Measurements from ENCODE around the gene SAP25.

The SAP25 gene

DNA sequence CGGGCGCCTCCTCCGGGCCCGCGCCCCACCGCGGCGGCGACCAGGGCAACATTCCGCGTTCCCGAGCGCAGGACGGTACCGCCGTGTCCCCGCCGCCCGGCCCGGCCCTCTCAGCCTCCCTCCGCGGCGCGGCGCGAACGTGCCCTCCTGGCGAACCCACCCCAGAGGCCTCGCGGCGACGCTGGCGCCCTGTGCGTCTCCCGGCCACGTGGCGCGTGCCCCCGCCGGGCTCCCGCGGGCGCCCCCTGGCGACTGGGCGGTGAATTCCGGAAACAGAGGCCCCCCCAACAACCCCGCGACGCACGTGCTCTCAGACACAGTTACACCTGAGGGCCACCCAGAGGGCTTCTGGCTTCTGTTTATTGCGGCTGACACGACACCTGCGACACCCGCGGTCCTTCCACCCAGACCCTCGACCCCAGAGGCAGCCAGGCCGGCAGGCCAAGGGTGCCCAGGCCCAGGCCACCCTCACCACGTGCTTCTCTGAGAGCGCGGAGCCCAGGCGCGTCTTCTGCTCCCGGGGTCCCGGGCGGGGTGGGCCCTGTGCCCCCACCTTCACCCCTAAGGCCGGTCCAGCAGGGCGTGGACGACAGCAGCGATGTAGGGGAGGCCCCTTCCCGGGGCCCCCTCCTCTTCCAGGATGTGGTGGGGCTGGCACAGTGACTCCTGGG is at the start of gene SAP25:
TSS of gene SAP25 (minus strand) at position 210 of the 671 bp plus-strand sequence. CDS start at position 52, 158 bp downstream.
- Histone ChIP-seq H3K4me1 (peaks cover 41% of the 10 kb centered on the region), H3K4me3 (no peak within 1 kb of the TSS), H3K9me3 (no peaks in the 10 kb centered on the region), H3K36me3 (peaks cover 71% of the 10 kb centered on the region), H3K27ac (no peak within 1 kb of the TSS), H3K27me3 (peaks cover 25% of the 10 kb centered on the region), H3K4me2 (peak within 1 kb of the TSS; percentile 49), H3K9ac (no peak within 1 kb of the TSS), H4K20me1 (peaks cover 75% of the 10 kb centered on the region)
- no peak for TF ChIP-seq Cebpa-rat (IDR thresholded peaks at IDR 0.05)

DNA sequence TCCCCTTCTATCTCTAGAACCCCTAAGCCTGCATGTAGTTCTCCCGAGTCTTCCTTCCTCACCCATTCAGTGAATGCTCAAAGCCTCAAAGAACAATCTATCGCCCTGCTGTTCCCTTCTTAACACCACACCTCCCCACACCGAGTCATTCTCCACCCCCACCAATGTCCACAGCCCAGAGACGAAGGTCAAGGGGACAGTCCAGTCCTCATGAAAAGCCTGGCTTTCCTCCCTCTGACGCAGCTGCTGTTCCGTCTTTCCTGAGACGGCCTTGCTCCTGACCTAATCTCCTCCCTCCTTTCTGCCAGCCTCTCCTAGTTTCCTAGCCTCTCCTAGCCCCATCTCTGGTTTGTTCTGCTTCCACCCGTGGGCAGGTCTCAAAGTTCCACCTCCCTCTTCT is 47.9 kb upstream of the SAP25 start:
- Histone ChIP-seq H3K9me3 (no peaks in the 10 kb centered on the region), H3K36me3 (peaks cover 32% of the 10 kb centered on the region), H3K4me2 (no peak overlapping the region), H3K4me3 (no peak overlapping the region), H4K20me1 (no peaks in the 10 kb centered on the region), H3K27me3 (no peaks in the 10 kb centered on the region), H3K9ac (0 out of 2 replicates have a peak overlapping the region, but pooled peaks have one; percentile 0), H3K27ac (no peak overlapping the region), H3K4me1 (peaks cover 5% of the 10 kb centered on the region; the same call in 1 of the 2 replicates)
- no peak for TF ChIP-seq Cebpa-rat (IDR thresholded peaks at IDR 0.05)

DNA sequence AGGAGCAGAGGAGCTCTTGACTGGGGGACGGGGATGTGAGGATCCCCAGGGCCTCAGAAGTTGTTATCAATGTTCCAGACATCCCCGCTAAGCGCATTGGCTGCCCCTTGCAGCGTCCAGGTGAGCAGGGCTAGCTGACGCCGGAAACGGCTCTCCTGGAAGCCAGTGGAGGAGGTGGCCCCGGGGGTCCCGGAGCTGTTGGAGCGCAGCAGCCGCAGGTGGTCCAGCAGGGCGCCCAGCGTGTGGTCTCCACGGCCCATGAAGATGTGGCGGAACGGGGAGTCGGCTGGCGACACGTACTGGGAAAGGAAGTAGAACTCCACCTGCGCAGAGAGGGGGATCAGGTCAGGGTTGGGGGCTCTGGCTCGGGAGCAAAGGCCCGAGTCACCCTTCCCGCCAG is 47.1 kb upstream of the SAP25 start:
- no peak overlapping the region for H3K4me3 ChIP-seq
- H3K9me3 ChIP-seq = no peaks in the 10 kb centered on the region
- H3K4me2 ChIP-seq = no peak overlapping the region

DNA sequence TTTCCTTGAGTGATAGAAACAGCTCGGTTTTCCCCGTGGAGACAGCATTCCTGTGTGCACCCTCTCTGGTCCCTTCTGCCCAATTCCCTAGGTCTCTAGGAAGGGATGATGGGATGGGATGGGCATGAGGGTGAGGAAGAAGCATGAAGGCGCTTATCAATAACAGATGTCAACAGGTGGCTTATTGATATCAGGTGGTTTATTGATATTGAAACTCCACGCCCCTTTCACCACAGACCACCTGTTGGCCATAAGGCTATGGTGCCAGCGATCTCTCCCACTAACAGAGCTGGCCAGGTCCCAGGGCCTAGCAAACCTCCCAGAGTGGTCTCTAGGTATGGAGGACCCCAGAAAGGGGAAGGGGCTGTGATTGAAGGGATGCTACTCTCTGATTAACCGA is 46.5 kb upstream of the SAP25 start:
- Histone ChIP-seq H3K9ac (no peak overlapping the region), H3K4me1 (peaks cover 2% of the 10 kb centered on the region; the same call in 1 of the 2 replicates), H3K27ac (no peak overlapping the region), H3K27me3 (no peaks in the 10 kb centered on the region), H3K4me3 (no peak overlapping the region), H3K36me3 (peaks cover 24% of the 10 kb centered on the region), H4K20me1 (no peaks in the 10 kb centered on the region), H3K9me3 (no peaks in the 10 kb centered on the region), H3K4me2 (no peak overlapping the region)
- TF ChIP-seq Cebpa-rat (IDR thresholded peaks at IDR 0.05) = no peak

More for the DNA sequence above, 47.1 kb upstream of the SAP25 start:
- H3K9ac ChIP-seq = no peak overlapping the region
- H3K27ac ChIP-seq = no peak overlapping the region
- no peaks in the 10 kb centered on the region for H3K4me1 ChIP-seq
- H3K36me3 ChIP-seq = peaks cover 30% of the 10 kb centered on the region
- TF ChIP-seq Cebpa-rat (IDR thresholded peaks at IDR 0.05) = no peak
- H3K27me3 ChIP-seq = no peaks in the 10 kb centered on the region
- H4K20me1 ChIP-seq = no peaks in the 10 kb centered on the region

DNA sequence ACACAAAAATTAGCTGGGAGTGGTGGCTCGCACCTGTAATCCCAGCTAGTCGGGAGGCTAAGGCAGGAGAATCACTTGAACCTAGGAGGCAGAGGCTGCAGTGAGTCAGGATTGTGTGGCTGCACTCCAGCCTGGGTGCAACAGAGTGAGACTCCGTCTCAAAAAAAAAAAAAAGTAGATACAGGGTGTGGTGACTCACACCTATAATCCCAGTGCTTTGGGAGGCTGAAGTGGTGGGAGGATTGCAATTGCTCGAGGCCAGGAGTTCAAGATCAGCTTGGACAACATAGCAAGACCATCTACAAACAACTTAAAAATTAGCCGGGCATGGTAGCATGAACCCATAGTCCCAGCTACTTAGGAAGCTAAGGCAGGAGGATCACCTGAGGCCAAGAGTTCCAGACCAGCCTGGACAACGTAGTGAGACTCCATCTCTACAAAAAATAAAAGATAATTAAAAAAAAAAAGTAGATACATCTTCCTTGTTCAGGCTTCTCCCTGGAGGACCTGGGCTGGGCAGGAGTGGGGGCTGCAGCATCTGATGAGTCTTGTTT is 40.7 kb upstream of the SAP25 start:
- no peak for TF ChIP-seq Cebpa-rat (IDR thresholded peaks at IDR 0.05)
- 0 out of 2 replicates have a peak, but pooled peaks cover 6% of the 10 kb centered on the region for H3K36me3 ChIP-seq
- peak overlapping the region; percentile 83; the same call in 1 of the 2 replicates for H3K9ac ChIP-seq
- no peaks in the 10 kb centered on the region for H4K20me1 ChIP-seq
- H3K27ac ChIP-seq = no peak overlapping the region
- no peaks in the 10 kb centered on the region for H3K27me3 ChIP-seq
- H3K9me3 ChIP-seq = no peaks in the 10 kb centered on the region
- H3K4me3 ChIP-seq = no peak overlapping the region
- peak overlapping the region; percentile 100 for H3K4me2 ChIP-seq
- H3K4me1 ChIP-seq = peaks cover 30% of the 10 kb centered on the region

DNA sequence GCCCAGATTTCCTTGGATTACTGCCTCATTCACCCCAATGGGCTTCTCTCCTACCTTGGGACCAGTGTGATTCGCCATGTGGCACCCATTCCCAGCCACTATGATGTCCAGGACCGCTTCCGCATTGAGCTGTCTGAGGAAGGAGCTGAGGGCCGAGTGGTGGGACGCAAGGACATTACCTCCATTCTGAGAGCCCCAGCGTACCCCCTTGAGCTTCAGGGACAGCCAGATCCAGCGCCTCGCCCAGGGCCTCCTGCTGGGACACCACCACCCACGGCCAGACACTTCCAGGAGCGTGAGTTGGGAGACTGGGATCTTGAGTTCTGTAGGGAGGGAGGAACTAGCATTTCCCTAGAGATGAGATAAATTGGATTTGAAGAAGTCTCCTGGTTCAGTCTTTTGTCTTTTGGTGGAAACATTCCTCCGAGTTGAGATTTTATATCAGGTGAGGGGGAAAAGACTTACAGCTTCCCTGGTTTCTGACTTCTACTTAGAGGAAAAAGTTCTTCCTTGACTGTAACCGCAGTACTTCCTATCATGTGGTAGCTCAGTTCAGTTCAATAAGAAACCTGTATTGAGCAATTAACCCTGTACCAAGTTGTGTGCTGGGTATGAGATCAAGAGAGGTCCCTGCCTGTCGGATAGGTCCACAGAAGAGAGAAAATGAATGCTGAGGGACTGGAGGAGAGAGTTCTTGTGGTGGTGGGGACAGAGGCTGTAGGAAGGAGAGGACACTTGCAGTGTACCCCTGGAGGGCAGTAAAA is 39.9 kb upstream of the SAP25 start:
- H4K20me1 ChIP-seq = no peaks in the 10 kb centered on the region
- H3K27me3 ChIP-seq = no peaks in the 10 kb centered on the region
- 0 out of 2 replicates have a peak, but pooled peaks have one; percentile 26 for TF ChIP-seq Cebpa-rat (IDR thresholded peaks at IDR 0.05)
- H3K4me2 ChIP-seq = peak overlapping the region; percentile 100
- H3K27ac ChIP-seq = 0 out of 2 replicates have a peak overlapping the region, but pooled peaks have one; percentile 2
- 0 out of 2 replicates have a peak, but pooled peaks cover 6% of the 10 kb centered on the region for H3K36me3 ChIP-seq
- peak overlapping the region; percentile 79 for H3K4me3 ChIP-seq
- no peaks in the 10 kb centered on the region for H3K9me3 ChIP-seq
- H3K4me1 ChIP-seq = peaks cover 30% of the 10 kb centered on the region
- H3K9ac ChIP-seq = peak overlapping the region; percentile 83; the same call in 1 of the 2 replicates

DNA sequence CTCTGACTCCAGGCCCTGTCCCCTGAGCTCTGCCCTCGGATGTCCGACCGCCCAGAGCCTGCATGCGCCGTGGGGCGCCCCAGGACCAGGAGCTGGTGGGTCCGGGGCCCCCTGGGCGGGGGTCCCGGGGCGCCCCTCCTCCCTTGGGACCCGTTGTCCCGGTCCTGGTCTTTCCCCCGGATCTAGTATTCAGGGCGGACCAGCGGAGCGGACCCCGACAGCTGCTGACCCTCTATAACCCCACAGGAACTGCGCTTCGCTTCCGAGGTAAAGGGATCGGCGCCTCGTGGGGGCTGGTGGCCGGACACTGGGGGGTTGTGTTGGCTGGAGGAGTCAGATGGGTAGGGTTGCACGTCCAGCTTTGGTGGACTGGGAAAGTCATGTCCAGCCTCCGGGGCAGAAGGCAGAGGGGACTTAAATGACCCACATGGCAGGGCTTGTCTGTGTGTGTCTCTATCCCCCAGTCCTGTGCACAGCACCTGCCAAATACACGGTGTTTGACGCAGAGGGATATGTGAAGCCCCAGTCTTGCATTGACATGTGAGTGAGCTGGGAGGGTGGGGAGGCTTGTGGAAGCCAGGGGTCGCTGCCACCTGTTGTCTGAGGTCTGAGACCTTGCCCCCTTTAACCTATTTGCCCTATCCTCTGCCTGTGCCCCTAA is 39.2 kb upstream of the SAP25 start:
- H3K27ac ChIP-seq = peak overlapping the region; percentile 86
- H3K4me2 ChIP-seq = peak overlapping the region; percentile 100
- no peaks in the 10 kb centered on the region for H3K27me3 ChIP-seq
- H4K20me1 ChIP-seq = no peaks in the 10 kb centered on the region
- 0 out of 2 replicates have a peak, but pooled peaks cover 6% of the 10 kb centered on the region for H3K36me3 ChIP-seq
- H3K9me3 ChIP-seq = no peaks in the 10 kb centered on the region
- peaks cover 30% of the 10 kb centered on the region for H3K4me1 ChIP-seq
- no peak for TF ChIP-seq Cebpa-rat (IDR thresholded peaks at IDR 0.05)
- H3K9ac ChIP-seq = peak overlapping the region; percentile 83
- H3K4me3 ChIP-seq = peak overlapping the region; percentile 79

DNA sequence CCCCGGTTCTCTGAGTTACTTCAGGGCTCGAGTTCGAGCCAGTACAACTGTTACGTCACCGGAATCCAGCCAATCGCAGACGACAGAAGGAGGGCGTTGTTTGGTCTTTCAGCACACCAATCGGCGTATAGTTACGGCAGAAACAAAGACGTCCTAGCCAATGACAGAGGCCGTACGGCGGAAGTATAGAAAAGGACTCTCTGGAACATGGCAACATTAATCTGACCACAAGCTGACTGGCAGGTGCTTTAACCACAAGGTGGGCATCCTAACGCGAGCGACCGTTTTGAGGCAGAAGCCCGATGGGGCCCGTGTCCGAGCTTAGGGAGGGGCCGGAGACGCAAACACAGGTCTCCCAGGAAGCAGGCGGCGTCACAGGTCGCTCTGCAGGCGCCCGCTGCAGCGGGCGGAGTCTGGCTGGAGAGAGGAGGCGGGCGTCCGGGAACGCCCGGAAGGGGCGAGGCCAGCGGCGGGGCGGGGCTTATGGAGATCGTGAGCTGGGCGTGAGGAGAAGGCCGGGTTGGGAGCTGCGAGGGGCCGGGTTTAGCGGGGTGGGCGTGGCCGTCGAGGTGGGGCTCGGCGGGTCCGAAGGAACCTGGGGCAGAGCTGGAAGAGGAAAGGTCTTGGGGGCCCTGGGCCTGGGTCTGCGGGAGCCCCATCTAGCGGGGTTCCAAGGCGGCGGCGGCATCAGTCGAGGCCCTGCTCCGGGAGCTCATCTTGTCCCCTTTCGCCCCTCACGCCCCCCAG is 38.5 kb upstream of the SAP25 start, which contains the start of gene MOSPD3:
TSS of gene MOSPD3 (plus strand) at position 558 of the 747 bp plus-strand sequence. CDS start 252 bp downstream, outside the sequence.
- no peaks in the 10 kb centered on the region for H3K9me3 ChIP-seq
- H3K4me1 ChIP-seq = peaks cover 30% of the 10 kb centered on the region
- H3K27me3 ChIP-seq = no peaks in the 10 kb centered on the region
- peak within 1 kb of the TSS; percentile 86 for H3K27ac ChIP-seq
- 0 out of 2 replicates have a peak, but pooled peaks cover 6% of the 10 kb centered on the region for H3K36me3 ChIP-seq
- H3K9ac ChIP-seq = peak within 1 kb of the TSS; percentile 83
- peak within 1 kb of the TSS; percentile 100 for H3K4me2 ChIP-seq
- H3K4me3 ChIP-seq = peak within 1 kb of the TSS; percentile 79
- TF ChIP-seq Cebpa-rat (IDR thresholded peaks at IDR 0.05) = peak; percentile 40; the same call in 1 of the 2 replicates
- H4K20me1 ChIP-seq = no peaks in the 10 kb centered on the region

Measured in BLaER1 (cell line).